Type B pancreatic cell (in vitro differentiated cells): ENCODE data around the gene GMEB2. TPM values are rescaled to one million over a fixed set of nuclear protein-coding genes. Genes with fewer than 3 reads are reported as not detected.

Experiments used
- DNase-seq: peaks from one replicate; pipeline ENCODE4 v3.0.0; 2021; ENCODE audit warnings: mixed read lengths; ENCODE audit not compliant: unreplicated experiment; ENCODE audit errors: extremely low spot score
- H3K27ac Mint-ChIP-seq: 2 replicates; pipeline ENCODE4 v1.8.0; 2021; ENCODE audit warnings: mild to moderate bottlenecking, mixed read lengths
- H3K27me3 Mint-ChIP-seq: 2 replicates; pipeline ENCODE4 v1.8.0; 2021; ENCODE audit warnings: mixed read lengths
- H3K36me3 Mint-ChIP-seq: 2 replicates; pipeline ENCODE4 v1.8.0; 2021; ENCODE audit warnings: mixed read lengths
- H3K4me1 Mint-ChIP-seq: one replicate; pipeline ENCODE4 v1.8.0; 2021; ENCODE audit warnings: mixed read lengths; ENCODE audit not compliant: unreplicated experiment
- H3K4me3 Mint-ChIP-seq: 2 replicates; pipeline ENCODE4 v1.8.0; 2021; ENCODE audit warnings: mild to moderate bottlenecking, mixed read lengths
- H3K9me3 Mint-ChIP-seq: 2 replicates; pipeline ENCODE4 v1.8.0; 2021; ENCODE audit warnings: mixed read lengths
- total RNA-seq: library from RNA; stranded (reverse); gene quantifications from 2 replicates; pipeline ENCODE4 v1.2.1, GENCODE V29; 2021; ENCODE audit warnings: low replicate concordance
- TF ChIP-seq, protein P1 (sequence below): fragments of 200-600 bp; sonication (generic); conservative IDR thresholded peaks from 2 replicates; pipeline ENCODE4 v1.5.0; 2021; ENCODE audit warnings: antibody characterized with exemption, mild to moderate bottlenecking

GMEB2 gene
- total RNA-seq, 1 donor from 2014 or later, result 13.9 TPM

DNA sequence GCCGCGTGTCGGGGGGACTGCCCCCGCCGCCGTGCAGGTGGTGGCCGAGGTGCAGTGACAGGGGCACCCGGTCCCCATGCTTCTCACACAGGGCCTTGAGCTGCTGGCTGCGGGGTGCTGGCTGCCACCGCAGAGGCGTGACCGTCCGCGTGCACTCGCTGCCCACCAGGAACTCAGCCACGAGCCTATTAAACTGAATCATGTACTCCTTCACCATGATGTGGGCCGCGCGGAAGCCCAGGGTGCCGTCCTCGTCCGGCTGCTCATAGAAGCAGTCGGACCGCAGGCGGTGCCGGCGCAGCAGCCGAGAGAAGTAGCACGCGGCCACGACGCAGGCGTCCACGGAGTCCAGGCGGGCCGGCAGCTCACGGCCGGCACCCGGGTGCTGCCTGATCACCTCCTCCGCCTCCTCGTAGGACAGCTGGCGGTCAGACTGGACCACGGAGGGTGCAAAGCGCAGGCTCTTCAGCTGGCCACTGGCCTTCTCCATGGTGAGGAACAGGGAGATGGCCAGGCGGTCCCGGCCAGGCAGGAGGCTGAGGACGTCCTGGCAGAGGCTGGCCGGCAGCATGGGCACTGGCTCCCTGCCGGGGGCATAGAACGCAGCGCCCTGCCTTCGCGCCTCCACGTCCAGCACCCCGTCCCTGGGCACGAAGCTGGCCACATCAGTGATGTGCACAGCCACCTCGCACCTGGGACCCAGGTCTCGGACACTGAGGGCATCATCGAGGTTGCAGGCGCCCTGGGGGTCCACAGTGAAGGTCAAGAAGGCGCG is 62.7 kb downstream of the GMEB2 start:
- H3K27me3 Mint-ChIP-seq, result no peaks in the 10 kb centered on the region
- TF ChIP-seq, protein P1, sequence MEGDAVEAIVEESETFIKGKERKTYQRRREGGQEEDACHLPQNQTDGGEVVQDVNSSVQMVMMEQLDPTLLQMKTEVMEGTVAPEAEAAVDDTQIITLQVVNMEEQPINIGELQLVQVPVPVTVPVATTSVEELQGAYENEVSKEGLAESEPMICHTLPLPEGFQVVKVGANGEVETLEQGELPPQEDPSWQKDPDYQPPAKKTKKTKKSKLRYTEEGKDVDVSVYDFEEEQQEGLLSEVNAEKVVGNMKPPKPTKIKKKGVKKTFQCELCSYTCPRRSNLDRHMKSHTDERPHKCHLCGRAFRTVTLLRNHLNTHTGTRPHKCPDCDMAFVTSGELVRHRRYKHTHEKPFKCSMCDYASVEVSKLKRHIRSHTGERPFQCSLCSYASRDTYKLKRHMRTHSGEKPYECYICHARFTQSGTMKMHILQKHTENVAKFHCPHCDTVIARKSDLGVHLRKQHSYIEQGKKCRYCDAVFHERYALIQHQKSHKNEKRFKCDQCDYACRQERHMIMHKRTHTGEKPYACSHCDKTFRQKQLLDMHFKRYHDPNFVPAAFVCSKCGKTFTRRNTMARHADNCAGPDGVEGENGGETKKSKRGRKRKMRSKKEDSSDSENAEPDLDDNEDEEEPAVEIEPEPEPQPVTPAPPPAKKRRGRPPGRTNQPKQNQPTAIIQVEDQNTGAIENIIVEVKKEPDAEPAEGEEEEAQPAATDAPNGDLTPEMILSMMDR, result no peak
- no peak overlapping the region for H3K4me3 Mint-ChIP-seq
- peaks cover 3% of the 10 kb centered on the region for H3K36me3 Mint-ChIP-seq
- H3K27ac Mint-ChIP-seq, result no peak overlapping the region
- no peaks in the 10 kb centered on the region for H3K4me1 Mint-ChIP-seq
- H3K9me3 Mint-ChIP-seq, result no peaks in the 10 kb centered on the region
- DNase-seq, result no peak

GRCh38 chr20:63563225-63563935 is 63.5 kb downstream of the GMEB2 start:
- H3K9me3 Mint-ChIP-seq, result no peaks in the 10 kb centered on the region

GRCh38 chr20:63562461-63563224 is 64.3 kb downstream of the GMEB2 start:
- H3K36me3 Mint-ChIP-seq, result peaks cover 3% of the 10 kb centered on the region
- TF ChIP-seq, protein P1, result no peak
- H3K9me3 Mint-ChIP-seq, result no peaks in the 10 kb centered on the region

More at GRCh38 chr20:63563225-63563935, 63.5 kb downstream of the GMEB2 start:
- no peaks in the 10 kb centered on the region for H3K4me1 Mint-ChIP-seq
- DNase-seq, result no peak
- no peaks in the 10 kb centered on the region for H3K27me3 Mint-ChIP-seq
- peaks cover 3% of the 10 kb centered on the region for H3K36me3 Mint-ChIP-seq
- TF ChIP-seq, protein P1, result no peak
- no peak overlapping the region for H3K4me3 Mint-ChIP-seq
- H3K27ac Mint-ChIP-seq, result no peak overlapping the region

GRCh38 chr20:63561624-63562396 is 65.1 kb downstream of the GMEB2 start:
- Mint-ChIP-seq H3K4me1 (peaks cover 3% of the 10 kb centered on the region), H3K27ac (no peak overlapping the region), H3K4me3 (no peak overlapping the region), H3K9me3 (no peaks in the 10 kb centered on the region), H3K36me3 (peaks cover 3% of the 10 kb centered on the region), H3K27me3 (no peaks in the 10 kb centered on the region)
- no peak for DNase-seq
- TF ChIP-seq, protein P1, result no peak

More at GRCh38 chr20:63562461-63563224, 64.3 kb downstream of the GMEB2 start:
- no peaks in the 10 kb centered on the region for H3K4me1 Mint-ChIP-seq
- no peak overlapping the region for H3K27ac Mint-ChIP-seq
- DNase-seq, result no peak
- H3K27me3 Mint-ChIP-seq, result no peaks in the 10 kb centered on the region
- no peak overlapping the region for H3K4me3 Mint-ChIP-seq
